Neural cell (in vitro differentiated cells): ENCODE results near the gene ELAC1.

Source experiments
- EP300 ChIP-seq: fragments of 450-650 bp; conservative IDR thresholded peaks from 2 replicates; pipeline ENCODE4 v1.6.1; 2014; ENCODE audit warnings: antibody characterized with exemption, mild to moderate bottlenecking, moderate library complexity; ENCODE audit not compliant: poor library complexity, severe bottlenecking
- EZH2 ChIP-seq: fragments of 200-600, 300-800 bp; shearing (Covaris generic), sonication (generic); IDR thresholded peaks from 2 replicates; pipeline ENCODE4 v1.6.1; 2014; ENCODE audit warnings: antibody characterized with exemption, low read length, borderline replicate concordance, mild to moderate bottlenecking; ENCODE audit not compliant: insufficient read depth, poor library complexity, severe bottlenecking
- POLR2AphosphoS5 ChIP-seq: IDR thresholded peaks from 2 replicates; pipeline ENCODE4 v1.6.1; 2012
- TF ChIP-seq, protein P1 (sequence below): fragments of 450-650 bp; IDR thresholded peaks from 2 replicates; pipeline ENCODE4 v1.5.1; 2014; ENCODE audit warnings: antibody characterized with exemption, mild to moderate bottlenecking, moderate library complexity; ENCODE audit not compliant: poor library complexity, severe bottlenecking

DNA sequence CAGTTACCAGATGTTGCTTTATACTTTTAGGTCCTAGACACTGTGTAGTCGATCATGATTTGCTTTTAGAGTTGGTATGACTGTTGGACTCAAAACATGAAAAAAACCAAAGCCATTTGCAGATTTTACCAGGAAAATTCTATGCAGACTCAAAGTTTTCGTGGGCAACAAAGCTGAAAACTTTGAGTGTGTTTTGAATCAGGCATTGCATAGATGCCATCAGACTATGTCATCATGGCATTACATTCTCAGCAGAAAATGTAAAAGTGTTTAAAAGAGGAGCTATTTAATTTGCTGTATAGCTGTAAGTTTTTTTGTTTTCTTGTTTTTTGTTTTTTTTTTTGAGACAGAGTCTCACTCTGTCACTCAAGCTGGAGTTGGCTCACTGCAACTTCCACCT, 43.5 kb upstream of the ELAC1 start:
- TF ChIP-seq POLR2AphosphoS5 (no peak), EP300 (no peak), EZH2 (no peak)
- TF ChIP-seq, protein P1, sequence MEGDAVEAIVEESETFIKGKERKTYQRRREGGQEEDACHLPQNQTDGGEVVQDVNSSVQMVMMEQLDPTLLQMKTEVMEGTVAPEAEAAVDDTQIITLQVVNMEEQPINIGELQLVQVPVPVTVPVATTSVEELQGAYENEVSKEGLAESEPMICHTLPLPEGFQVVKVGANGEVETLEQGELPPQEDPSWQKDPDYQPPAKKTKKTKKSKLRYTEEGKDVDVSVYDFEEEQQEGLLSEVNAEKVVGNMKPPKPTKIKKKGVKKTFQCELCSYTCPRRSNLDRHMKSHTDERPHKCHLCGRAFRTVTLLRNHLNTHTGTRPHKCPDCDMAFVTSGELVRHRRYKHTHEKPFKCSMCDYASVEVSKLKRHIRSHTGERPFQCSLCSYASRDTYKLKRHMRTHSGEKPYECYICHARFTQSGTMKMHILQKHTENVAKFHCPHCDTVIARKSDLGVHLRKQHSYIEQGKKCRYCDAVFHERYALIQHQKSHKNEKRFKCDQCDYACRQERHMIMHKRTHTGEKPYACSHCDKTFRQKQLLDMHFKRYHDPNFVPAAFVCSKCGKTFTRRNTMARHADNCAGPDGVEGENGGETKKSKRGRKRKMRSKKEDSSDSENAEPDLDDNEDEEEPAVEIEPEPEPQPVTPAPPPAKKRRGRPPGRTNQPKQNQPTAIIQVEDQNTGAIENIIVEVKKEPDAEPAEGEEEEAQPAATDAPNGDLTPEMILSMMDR = no peak
